AG08395 (cell line): Measurements from ENCODE around the gene PSG3.
A peak's percentile ranks its signal among the peaks of the same experiment; 100 is the strongest.
"Not testable (repeated sequence)": the region's sequence is repeated elsewhere in the genome, so short reads cannot be mapped to it uniquely, and the experiment has no call there.

Source experiments
- DNase-seq: peaks from one replicate; pipeline ENCODE4 v3.0.0; 2012; ENCODE audit warnings: mixed read lengths, low spot score

Gene PSG3

DNA sequence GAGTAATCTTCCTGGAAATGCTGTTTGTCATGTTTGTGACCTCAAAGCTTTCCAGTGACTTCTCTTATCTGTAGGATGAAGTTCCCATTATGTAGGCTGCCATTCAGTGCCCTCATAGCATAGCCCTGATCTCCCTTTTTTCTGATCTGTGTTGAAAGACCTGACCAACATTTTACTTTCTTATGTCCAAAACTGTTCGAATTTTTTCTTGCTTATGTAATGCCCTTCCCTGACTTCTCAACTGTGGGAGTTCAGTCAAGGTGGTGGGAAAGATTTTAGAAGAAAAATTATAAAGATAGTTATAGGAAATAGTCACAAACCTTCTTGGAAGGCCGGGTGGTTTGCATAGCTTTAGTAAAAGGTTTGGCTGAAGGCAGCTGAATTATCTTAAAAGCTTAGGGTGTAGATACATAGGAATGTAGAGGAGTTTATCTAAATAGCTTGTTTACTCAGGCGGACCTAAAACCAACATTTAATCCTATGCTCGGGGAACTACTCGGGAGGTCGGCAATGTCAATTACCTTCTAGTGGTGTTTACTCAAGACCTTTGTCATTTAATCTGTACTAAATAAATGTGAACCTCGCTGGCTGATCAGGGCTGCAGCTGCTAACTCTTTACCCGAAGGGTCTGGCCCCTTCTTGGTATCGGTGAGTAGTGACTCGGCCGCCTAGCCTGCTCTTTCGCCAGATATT lies 44.3 kb downstream of the PSG3 start:
- no peak for DNase-seq

DNA sequence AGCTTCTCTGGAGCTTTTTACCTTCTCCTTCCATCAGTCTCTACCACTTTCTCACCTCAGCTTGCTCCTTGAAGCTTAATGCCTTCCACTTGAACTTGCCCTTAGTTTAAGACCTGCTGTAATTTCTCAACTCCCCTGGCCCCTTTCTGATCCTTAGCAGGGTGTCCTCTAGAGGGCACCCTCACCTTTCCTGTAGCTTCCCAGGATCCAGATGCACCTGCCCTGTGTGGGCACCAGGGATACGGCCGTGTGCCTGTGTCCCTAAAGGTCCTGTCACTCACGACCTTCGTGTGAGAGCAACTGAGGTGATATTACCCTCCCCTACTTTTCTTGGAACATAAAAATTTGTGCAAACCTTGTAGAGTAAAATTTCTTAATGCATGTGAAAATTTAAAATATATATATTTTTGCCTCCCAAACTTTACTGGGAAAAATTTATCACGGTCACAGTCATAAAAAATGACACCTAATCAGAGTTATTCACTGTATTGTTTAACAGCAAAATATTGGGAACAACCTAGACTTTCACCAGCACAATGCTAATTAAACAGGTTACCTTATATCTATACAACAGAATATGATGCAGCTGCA lies 46.4 kb downstream of the PSG3 start:
- peak; percentile 81 for DNase-seq

DNA sequence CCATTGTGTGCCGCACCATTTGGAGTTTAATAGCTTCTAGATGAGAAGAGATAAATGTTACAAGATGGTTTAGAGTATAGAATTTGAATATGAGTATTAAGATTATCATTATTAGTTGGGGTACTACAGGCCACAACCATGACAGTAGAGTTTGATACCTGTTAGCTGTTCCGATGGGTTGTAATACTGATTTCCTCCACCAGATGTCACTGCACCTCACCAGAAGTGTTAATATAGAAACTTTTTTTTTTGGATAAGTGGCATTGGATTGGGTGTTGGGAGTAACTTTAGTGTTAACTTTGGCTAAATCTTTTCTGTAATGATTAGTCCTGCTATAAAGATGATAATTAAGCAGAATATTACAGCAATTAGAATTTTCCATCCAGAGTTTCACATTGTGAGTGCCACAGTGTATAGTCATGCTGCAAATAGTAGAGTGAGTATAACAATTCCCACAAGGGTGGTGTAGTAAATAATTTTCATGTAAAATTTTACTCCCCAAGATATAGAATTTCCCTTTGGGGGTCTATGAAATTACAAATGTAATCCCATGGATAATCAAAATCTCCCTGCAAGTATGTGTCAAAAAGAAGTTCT lies 56.3 kb downstream of the PSG3 start:
- peak; percentile 38 for DNase-seq

DNA sequence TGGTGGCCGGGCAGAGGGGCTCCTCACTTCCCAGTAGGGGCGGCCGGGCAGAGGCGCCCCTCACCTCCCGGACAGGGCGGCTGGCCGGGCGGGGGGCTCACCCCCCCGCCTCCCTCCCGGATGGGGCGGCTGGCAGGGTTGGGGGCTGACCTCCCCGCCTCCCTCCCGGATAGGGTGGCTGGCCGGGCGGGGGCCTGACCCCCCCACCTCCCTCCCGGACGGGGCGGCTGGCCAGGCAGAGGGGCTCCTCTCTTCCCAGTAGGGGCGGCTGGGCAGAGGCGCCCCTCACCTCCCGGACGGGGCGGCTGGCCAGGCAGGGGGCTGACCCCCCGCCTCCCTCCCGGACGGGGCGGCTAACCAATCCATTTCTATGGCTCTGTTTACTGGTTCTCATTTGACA lies 64.0 kb downstream of the PSG3 start:
- not testable (repeated sequence) for DNase-seq

DNA sequence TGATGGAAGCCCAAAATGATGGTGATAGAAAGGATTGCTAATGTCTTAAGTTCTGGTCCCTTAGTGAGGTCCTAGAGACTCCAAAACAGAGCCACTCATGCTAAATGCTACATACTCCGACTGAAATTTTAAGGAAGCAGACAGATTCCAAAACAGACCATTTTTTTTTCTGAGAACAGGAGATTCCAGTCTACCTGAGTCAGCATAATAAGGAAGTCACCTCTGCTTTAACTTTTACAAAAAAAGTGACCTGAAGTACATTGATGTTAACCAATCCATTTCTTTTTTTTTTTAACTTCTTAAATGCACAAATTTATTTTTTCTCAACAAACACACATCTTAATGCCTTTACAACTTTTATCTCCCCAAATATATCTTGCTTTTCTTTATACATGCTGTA lies 65.7 kb downstream of the PSG3 start:
- DNase-seq: not testable (repeated sequence)
